ENCODE measurements around the gene MORN4. TPM values are rescaled to one million over a fixed set of nuclear protein-coding genes. Genes with fewer than 3 reads are reported as not detected.
A peak's percentile ranks its signal among the peaks of the same experiment; 100 is the strongest.
"Not testable (repeated sequence)": the region's sequence is repeated elsewhere in the genome, so short reads cannot be mapped to it uniquely, and the experiment has no call there.

The MORN4 gene
- total RNA-seq, 1 donor from 2014 or later, result 24.3 TPM

GRCh38 chr10:97640174-97640867 lies 7.0 kb upstream of the MORN4 start, which contains the start of gene PI4K2A:
Gene PI4K2A (plus strand): TSS chr10:97640671. CDS start chr10:97640743, 72 bp downstream.
- Mint-ChIP-seq H3K4me3 (ENCODE audit: low read depth) (peak within 1 kb of the TSS; percentile 94), H3K4me1 (ENCODE audit: low read depth) (peaks cover 11% of the 10 kb centered on the region), H3K27me3 (no peaks in the 10 kb centered on the region), H3K27ac (peak within 1 kb of the TSS; percentile 94), H3K9me3 (ENCODE audit: low read depth) (no peaks in the 10 kb centered on the region), H3K36me3 (ENCODE audit: insufficient read depth) (peaks cover 5% of the 10 kb centered on the region)
- DNase-seq (ENCODE audit: low spot score, unreplicated experiment), result peak; percentile 99
- TF ChIP-seq CTCF (IDR thresholded peaks at IDR 0.05; ENCODE audit: unreplicated experiment), result no peak

- not testable (repeated sequence) for DNase-seq (ENCODE audit: low spot score, unreplicated experiment); H3K9me3 Mint-ChIP-seq (ENCODE audit: low read depth); H3K4me3 Mint-ChIP-seq (ENCODE audit: low read depth); H3K36me3 Mint-ChIP-seq (ENCODE audit: insufficient read depth); H3K27me3 Mint-ChIP-seq
- H3K4me1 Mint-ChIP-seq (ENCODE audit: low read depth), result peaks cover 11% of the 10 kb centered on the region
- peak overlapping the region; percentile 85 for H3K27ac Mint-ChIP-seq
These were observed 5.8 kb upstream of the MORN4 start for GRCh38 chr10:97639090-97639489.

- H3K9me3 Mint-ChIP-seq (ENCODE audit: low read depth), result no peaks in the 10 kb centered on the region
- no peaks in the 10 kb centered on the region for H3K27me3 Mint-ChIP-seq
- H3K4me1 Mint-ChIP-seq (ENCODE audit: low read depth), result peaks cover 12% of the 10 kb centered on the region
- H3K27ac Mint-ChIP-seq, result no peak overlapping the region
- no peak overlapping the region for H3K4me3 Mint-ChIP-seq (ENCODE audit: low read depth)
- TF ChIP-seq CTCF (IDR thresholded peaks at IDR 0.05; ENCODE audit: unreplicated experiment), result no peak
- DNase-seq (ENCODE audit: low spot score, unreplicated experiment), result no peak
- H3K36me3 Mint-ChIP-seq (ENCODE audit: insufficient read depth), result no peaks in the 10 kb centered on the region
These were observed 2.3 kb upstream of the MORN4 start for GRCh38 chr10:97635577-97635976.

- H3K4me1 Mint-ChIP-seq (ENCODE audit: low read depth), result peaks cover 12% of the 10 kb centered on the region
- no peaks in the 10 kb centered on the region for H3K27me3 Mint-ChIP-seq
- H3K4me3 Mint-ChIP-seq (ENCODE audit: low read depth), result peak overlapping the region; percentile 98
These were observed 621 bp upstream of the MORN4 start for GRCh38 chr10:97633921-97634320.

GRCh38 chr10:97631098-97631497 lies 2.2 kb downstream of the MORN4 start:
- Mint-ChIP-seq H3K27me3 (no peaks in the 10 kb centered on the region), H3K9me3 (ENCODE audit: low read depth) (no peaks in the 10 kb centered on the region), H3K4me3 (ENCODE audit: low read depth) (no peak overlapping the region), H3K4me1 (ENCODE audit: low read depth) (peaks cover 12% of the 10 kb centered on the region), H3K36me3 (ENCODE audit: insufficient read depth) (no peaks in the 10 kb centered on the region), H3K27ac (no peak overlapping the region)
- no peak for TF ChIP-seq CTCF (IDR thresholded peaks at IDR 0.05; ENCODE audit: unreplicated experiment)
- DNase-seq (ENCODE audit: low spot score, unreplicated experiment), result no peak

More at GRCh38 chr10:97633921-97634320, 621 bp upstream of the MORN4 start:
- Mint-ChIP-seq H3K36me3 (ENCODE audit: insufficient read depth) (no peaks in the 10 kb centered on the region), H3K27ac (peak overlapping the region; percentile 95), H3K9me3 (ENCODE audit: low read depth) (no peaks in the 10 kb centered on the region)
- DNase-seq (ENCODE audit: low spot score, unreplicated experiment), result no peak
- TF ChIP-seq CTCF (IDR thresholded peaks at IDR 0.05; ENCODE audit: unreplicated experiment), result peak; percentile 37

GRCh38 chr10:97629289-97629688 lies 4.0 kb downstream of the MORN4 start:
- DNase-seq (ENCODE audit: low spot score, unreplicated experiment), result no peak
- no peaks in the 10 kb centered on the region for H3K27me3 Mint-ChIP-seq
- H3K9me3 Mint-ChIP-seq (ENCODE audit: low read depth), result no peaks in the 10 kb centered on the region
- no peaks in the 10 kb centered on the region for H3K36me3 Mint-ChIP-seq (ENCODE audit: insufficient read depth)
- no peak overlapping the region for H3K27ac Mint-ChIP-seq
- no peak overlapping the region for H3K4me3 Mint-ChIP-seq (ENCODE audit: low read depth)
- H3K4me1 Mint-ChIP-seq (ENCODE audit: low read depth), result peaks cover 12% of the 10 kb centered on the region
- TF ChIP-seq CTCF (IDR thresholded peaks at IDR 0.05; ENCODE audit: unreplicated experiment), result no peak
